Skeletal muscle satellite cell (primary cell): ENCODE measurements around the gene MYH9.
A peak's percentile ranks its signal among the peaks of the same experiment; 100 is the strongest.

Source experiments
- H3K27me3 ChIP-seq: 2 replicates; pipeline ENCODE4 v1.7.0; 2013; ENCODE audit warnings: low read length; ENCODE audit not compliant: control insufficient read depth, insufficient read depth
- H3K36me3 ChIP-seq: 2 replicates; pipeline ENCODE4 v1.7.0; 2013; ENCODE audit warnings: mild to moderate bottlenecking, control low read depth, low read length; ENCODE audit not compliant: insufficient read depth
- H3K4me1 ChIP-seq: 2 replicates; pipeline ENCODE4 v1.7.0; 2013; ENCODE audit warnings: low read length; ENCODE audit not compliant: control insufficient read depth, insufficient read depth
- H3K4me2 ChIP-seq: 2 replicates; pipeline ENCODE4 v1.7.0; 2013; ENCODE audit warnings: mild to moderate bottlenecking, low read length
- H3K4me3 ChIP-seq: 2 replicates; pipeline ENCODE4 v1.7.0; 2013; ENCODE audit warnings: low read length
- H3K9ac ChIP-seq: 2 replicates; pipeline ENCODE4 v1.7.0; 2013; ENCODE audit warnings: mild to moderate bottlenecking, low read depth, low read length, moderate library complexity
- H3K9me3 ChIP-seq: replicated peaks from 2 replicates; pipeline ENCODE4 v1.7.0; 2013; ENCODE audit warnings: mild to moderate bottlenecking, control low read depth, low read length

MYH9 gene

GRCh38 chr22:36247955-36248354 lies 139.8 kb downstream of the MYH9 start:
- Histone ChIP-seq H3K4me2 (no peak overlapping the region), H3K27me3 (no peaks in the 10 kb centered on the region), H3K9ac (no peak overlapping the region), H3K9me3 (no peaks in the 10 kb centered on the region), H3K4me3 (no peak overlapping the region), H3K36me3 (no peaks in the 10 kb centered on the region), H3K4me1 (peaks cover 21% of the 10 kb centered on the region)

GRCh38 chr22:36246718-36247117 lies 141.0 kb downstream of the MYH9 start:
- peaks cover 16% of the 10 kb centered on the region for H3K4me1 ChIP-seq
- H3K27me3 ChIP-seq: no peaks in the 10 kb centered on the region
- no peak overlapping the region for H3K9ac ChIP-seq
- H3K4me3 ChIP-seq: no peak overlapping the region
- no peaks in the 10 kb centered on the region for H3K36me3 ChIP-seq
- no peak overlapping the region for H3K4me2 ChIP-seq
- no peaks in the 10 kb centered on the region for H3K9me3 ChIP-seq

- H3K9me3 ChIP-seq: no peaks in the 10 kb centered on the region
- peaks cover 16% of the 10 kb centered on the region for H3K4me1 ChIP-seq
- no peak overlapping the region for H3K4me2 ChIP-seq
- H3K4me3 ChIP-seq: no peak overlapping the region
- H3K36me3 ChIP-seq: no peaks in the 10 kb centered on the region
- H3K9ac ChIP-seq: no peak overlapping the region
- no peaks in the 10 kb centered on the region for H3K27me3 ChIP-seq
Observed at GRCh38 chr22:36245805-36246356, 141.9 kb downstream of the MYH9 start.

GRCh38 chr22:36244522-36245391 lies 143.0 kb downstream of the MYH9 start:
- no peaks in the 10 kb centered on the region for H3K9me3 ChIP-seq
- H3K9ac ChIP-seq: no peak overlapping the region
- no peak overlapping the region for H3K4me3 ChIP-seq
- H3K4me2 ChIP-seq: no peak overlapping the region
- no peaks in the 10 kb centered on the region for H3K27me3 ChIP-seq
- no peaks in the 10 kb centered on the region for H3K36me3 ChIP-seq
- H3K4me1 ChIP-seq: peaks cover 20% of the 10 kb centered on the region

GRCh38 chr22:36243986-36244385 lies 143.8 kb downstream of the MYH9 start:
- Histone ChIP-seq H3K9me3 (no peaks in the 10 kb centered on the region), H3K36me3 (no peaks in the 10 kb centered on the region), H3K4me3 (no peak overlapping the region), H3K4me1 (peaks cover 23% of the 10 kb centered on the region), H3K9ac (no peak overlapping the region), H3K4me2 (no peak overlapping the region), H3K27me3 (no peaks in the 10 kb centered on the region)

GRCh38 chr22:36239401-36240171 lies 148.2 kb downstream of the MYH9 start, which contains the start of gene APOL2:
Gene APOL2, minus strand, starts transcription at chr22:36239527. Its CDS starts 6,365 bp downstream, at chr22:36233162.
- Histone ChIP-seq H3K27me3 (no peaks in the 10 kb centered on the region), H3K9ac (peak within 1 kb of the TSS; percentile 84), H3K4me3 (peak within 1 kb of the TSS; percentile 79), H3K36me3 (peaks cover 4% of the 10 kb centered on the region), H3K9me3 (no peaks in the 10 kb centered on the region), H3K4me1 (peaks cover 37% of the 10 kb centered on the region), H3K4me2 (peak within 1 kb of the TSS; percentile 100)

GRCh38 chr22:36239150-36239400 lies 148.7 kb downstream of the MYH9 start:
- Histone ChIP-seq H3K9ac (peak overlapping the region; percentile 84), H3K4me1 (peaks cover 31% of the 10 kb centered on the region), H3K9me3 (no peaks in the 10 kb centered on the region), H3K4me2 (peak overlapping the region; percentile 100), H3K27me3 (no peaks in the 10 kb centered on the region), H3K36me3 (peaks cover 4% of the 10 kb centered on the region), H3K4me3 (peak overlapping the region; percentile 79)

- H3K9ac ChIP-seq: peak overlapping the region; percentile 84
- no peaks in the 10 kb centered on the region for H3K27me3 ChIP-seq
Observed at GRCh38 chr22:36238373-36239149, 149.2 kb downstream of the MYH9 start.

GRCh38 chr22:36237462-36238372 lies 150.1 kb downstream of the MYH9 start:
- no peaks in the 10 kb centered on the region for H3K9me3 ChIP-seq
- no peaks in the 10 kb centered on the region for H3K27me3 ChIP-seq
- peak overlapping the region; percentile 79 for H3K4me3 ChIP-seq
- peak overlapping the region; percentile 100 for H3K4me2 ChIP-seq
- H3K9ac ChIP-seq: peak overlapping the region; percentile 84
- peaks cover 13% of the 10 kb centered on the region for H3K36me3 ChIP-seq
- H3K4me1 ChIP-seq: peaks cover 28% of the 10 kb centered on the region

More at GRCh38 chr22:36238373-36239149, 149.2 kb downstream of the MYH9 start:
- no peaks in the 10 kb centered on the region for H3K9me3 ChIP-seq
- peaks cover 28% of the 10 kb centered on the region for H3K4me1 ChIP-seq
- H3K4me3 ChIP-seq: peak overlapping the region; percentile 79
- H3K4me2 ChIP-seq: peak overlapping the region; percentile 100
- peaks cover 4% of the 10 kb centered on the region for H3K36me3 ChIP-seq
